Sigmoid colon (tissue), 7 donors: ENCODE measurements around the gene NEMP1. TPM values are rescaled to one million over a fixed set of nuclear protein-coding genes. Genes with fewer than 3 reads are reported as not detected.

Source experiments
- DNase-seq: peaks from one replicate; pipeline ENCODE4 v3.0.0-alpha.2; 2019
- H3K27ac ChIP-seq, 4 donors: fragments of 200-600 bp; sonication (generic); one replicate each; pipeline ENCODE4 v1.5.1; 2016 to 2019; ENCODE audit warnings: mild to moderate bottlenecking in 1 of 4
- H3K27me3 ChIP-seq, 3 donors: fragments of 200-600 bp; sonication (generic); one replicate each; pipeline ENCODE4 v1.5.1; 2019; ENCODE audit warnings: mild to moderate bottlenecking in 1 of 3
- H3K36me3 ChIP-seq, 4 donors: fragments of 200-600 bp; sonication (generic); one replicate each; pipeline ENCODE4 v1.5.1; 2016 to 2019
- H3K4me1 ChIP-seq, 4 donors: fragments of 200-600 bp; sonication (generic); one replicate each; pipeline ENCODE4 v1.5.1; 2017 to 2019
- H3K4me3 ChIP-seq, 4 donors: fragments of 200-600 bp; sonication (generic); one replicate each; pipeline ENCODE4 v1.5.1; 2017 to 2019; ENCODE audit warnings: mild to moderate bottlenecking in 2 of 4, moderate library complexity in 1 of 4
- H3K9me3 ChIP-seq, 4 donors: fragments of 200-600 bp in 3 of 4; sonication (generic) in 3 of 4; one replicate each; pipeline versions ENCODE4 v1.5.1 to v1.6.1; 2013 to 2019
- CTCF ChIP-seq, 4 experiments: fragments of 450-650 bp in 3 of 4; fragments of 200-600 bp in 1 of 4; IDR thresholded peaks; one replicate each; pipeline ENCODE4 v1.5.1; 2016 to 2019; ENCODE audit warnings: antibody characterized with exemption in 4 of 4, mild to moderate bottlenecking in 3 of 4, moderate library complexity in 2 of 4
- EP300 ChIP-seq, 4 donors: sonication (generic); formaldehyde crosslinking; IDR thresholded peaks; one replicate each; pipeline ENCODE4 v1.6.1; 2017; ENCODE audit warnings: antibody characterized with exemption in 4 of 4
- POLR2A ChIP-seq, 2 donors: fragments of 450-650 bp; IDR thresholded peaks; one replicate each; pipeline ENCODE4 v1.6.1; 2016; ENCODE audit warnings: antibody characterized with exemption in 2 of 2, mild to moderate bottlenecking in 2 of 2, moderate library complexity in 2 of 2
- POLR2AphosphoS5 ChIP-seq, 4 donors: sonication (generic); formaldehyde crosslinking; IDR thresholded peaks; one replicate each; pipeline ENCODE4 v1.6.1; 2017; ENCODE audit warnings: antibody characterized with exemption in 4 of 4
- WGBS, 2 donors: extraction: QIAGEN DNeasy Blood & Tissue Kit; methylation state at CpG; one replicate each; pipeline ENCODE4 v1.1.7; 2013; 5-methylcytosine and 5-hydroxymethylcytosine counted together
- intact Hi-C: fragments of 100-400 bp; cut with DNase I; formaldehyde crosslinking; loops from one replicate; pipeline ENCODE4 v1.15.1; 2023
- polyA plus RNA-seq, 3 donors: library from polyadenylated mRNA; stranded (reverse); fragments of 200-250 nt; gene quantifications; one replicate each; pipeline ENCODE4 v1.2.3, GENCODE V29; 2013
- total RNA-seq, 4 donors: library from RNA; depleted of rRNA; stranded (reverse); fragments of >200 nt; gene quantifications; one replicate each; pipeline ENCODE4 v1.1.0, GENCODE V29; 2016
- donor health status: healthy with polysubstance abuse.
- donor health status: Bipolar disorder and iron deficiency.
- donor health status: healthy.

The NEMP1 gene
- total and polyA plus RNA-seq, 7 donors, result 0.60 to 13.6 (median 11.5) TPM

GRCh38 chr12:57101892-57102695 lies 23.5 kb upstream of the NEMP1 start:
- Histone ChIP-seq H3K27me3 (no peaks in the 10 kb centered on the region), H3K27ac (peak overlapping the region in 3 of 4 donors; percentile 30 to 49 (median 33)), H3K4me3 (no peak overlapping the region), H3K36me3 (peaks cover 27 to 92% (median 51%) of the 10 kb centered on the region in 4 donors), H3K4me1 (peaks cover 0 to 17% (median 13%) of the 10 kb centered on the region in 4 donors), H3K9me3 (no peaks in the 10 kb centered on the region)
- intact Hi-C loops, result no loop called here
- DNase-seq, result no peak
- WGBS, 2 donors, result 54 to 64% methylated on average over 15 of the region's 15 CpGs
- TF ChIP-seq EP300 (IDR thresholded peaks at IDR 0.05) (no peak), POLR2AphosphoS5 (IDR thresholded peaks at IDR 0.05) (peak in 1 of 4 donors; percentile 9), POLR2A (IDR thresholded peaks at IDR 0.05) (no peak), CTCF (IDR thresholded peaks at IDR 0.05) (no peak)

DNA sequence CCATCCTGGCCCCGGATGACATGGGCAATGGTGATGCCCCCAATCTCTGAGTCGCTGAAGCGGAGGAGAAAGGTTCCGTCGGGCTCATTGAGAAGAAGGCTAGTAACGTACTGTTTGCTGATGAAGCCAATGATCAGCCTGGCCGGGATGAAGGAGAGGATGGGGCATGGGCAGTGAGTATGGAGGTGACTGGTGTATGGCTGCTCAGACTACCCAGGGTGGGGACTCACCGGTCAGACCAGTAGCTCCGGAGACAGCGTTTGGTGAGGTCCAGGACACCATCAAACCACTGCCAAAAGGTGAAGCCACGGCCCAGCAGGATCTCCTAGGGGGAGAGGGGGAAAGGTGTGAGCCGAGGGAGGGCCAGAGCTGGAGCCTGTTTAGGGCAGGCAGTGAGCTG lies 21.2 kb upstream of the NEMP1 start:
- Histone ChIP-seq H3K27ac (peak overlapping the region in 1 of 4 donors; percentile 7), H3K4me1 (peaks cover 0 to 12% (median 6%) of the 10 kb centered on the region in 4 donors), H3K9me3 (no peaks in the 10 kb centered on the region), H3K27me3 (no peaks in the 10 kb centered on the region), H3K4me3 (no peak overlapping the region), H3K36me3 (peaks cover 28 to 92% (median 49%) of the 10 kb centered on the region in 4 donors)
- no peak for DNase-seq
- intact Hi-C loops, result no loop called here
- TF ChIP-seq POLR2A (IDR thresholded peaks at IDR 0.05) (no peak), CTCF (IDR thresholded peaks at IDR 0.05) (no peak), POLR2AphosphoS5 (IDR thresholded peaks at IDR 0.05) (no peak), EP300 (IDR thresholded peaks at IDR 0.05) (no peak)
- 87 to 91% methylated on average over 12 of the region's 12 CpGs for WGBS, 2 donors

DNA sequence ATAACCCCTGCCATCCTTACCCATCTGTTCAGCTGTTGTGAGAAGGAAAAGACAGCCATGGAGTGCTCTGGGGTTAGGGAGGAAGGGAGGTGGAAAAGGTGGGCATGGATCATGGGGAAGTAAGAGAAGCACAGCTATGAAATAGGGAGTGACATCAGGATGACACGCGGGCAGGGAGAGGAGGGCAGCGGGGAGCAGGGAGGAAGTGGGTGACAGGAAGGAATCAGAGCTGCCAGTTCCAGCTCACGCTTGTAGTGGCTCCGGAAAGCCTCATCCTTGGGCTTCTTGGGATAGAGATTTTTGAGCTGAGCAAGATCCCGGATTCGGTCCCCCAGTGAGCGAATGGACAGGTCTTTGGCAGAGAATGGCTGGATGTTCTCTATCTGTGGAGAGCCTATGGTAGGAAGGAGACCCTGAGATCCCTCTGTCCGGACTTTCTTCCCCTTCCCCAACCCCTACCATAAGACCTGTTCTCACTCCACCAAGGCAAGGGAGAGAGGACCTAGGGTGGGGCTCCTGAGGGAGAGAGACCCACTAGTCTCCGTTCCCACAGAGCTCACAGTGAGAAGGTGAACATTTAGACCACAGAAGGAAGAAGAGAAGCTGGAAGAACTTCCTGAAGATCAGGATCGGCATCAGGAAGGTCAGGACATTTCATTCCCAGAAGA lies 20.6 kb upstream of the NEMP1 start:
- Histone ChIP-seq H3K4me1 (peaks cover 0 to 18% (median 12%) of the 10 kb centered on the region in 4 donors), H3K27ac (no peak overlapping the region), H3K36me3 (peaks cover 27 to 91% (median 44%) of the 10 kb centered on the region in 4 donors), H3K9me3 (no peaks in the 10 kb centered on the region), H3K4me3 (no peak overlapping the region), H3K27me3 (no peaks in the 10 kb centered on the region)
- no peak for DNase-seq
- WGBS, 2 donors, result 83 to 86% methylated on average over 11 of the region's 11 CpGs
- intact Hi-C loops, result no loop called here
- TF ChIP-seq POLR2AphosphoS5 (IDR thresholded peaks at IDR 0.05) (no peak), CTCF (IDR thresholded peaks at IDR 0.05) (no peak), EP300 (IDR thresholded peaks at IDR 0.05) (no peak), POLR2A (IDR thresholded peaks at IDR 0.05) (no peak)

GRCh38 chr12:57098546-57098945 lies 20.0 kb upstream of the NEMP1 start:
- Histone ChIP-seq H3K9me3 (no peaks in the 10 kb centered on the region), H3K4me3 (no peak overlapping the region), H3K36me3 (peaks cover 28 to 87% (median 42%) of the 10 kb centered on the region in 4 donors), H3K27ac (no peak overlapping the region), H3K4me1 (peaks cover 0 to 24% (median 18%) of the 10 kb centered on the region in 4 donors), H3K27me3 (no peaks in the 10 kb centered on the region)
- intact Hi-C loops, result no loop called here
- no peak for DNase-seq
- no peak for TF ChIP-seq CTCF (IDR thresholded peaks at IDR 0.05)
- TF ChIP-seq POLR2AphosphoS5 (IDR thresholded peaks at IDR 0.05), result no peak
- TF ChIP-seq EP300 (IDR thresholded peaks at IDR 0.05), result no peak
- no peak for TF ChIP-seq POLR2A (IDR thresholded peaks at IDR 0.05)
- 85 to 98% methylated on average over 1 of the region's 1 CpG for WGBS, 2 donors
